ENCODE measurements around the gene KCNK1. TPM values are rescaled to one million over a fixed set of nuclear protein-coding genes. Genes with fewer than 3 reads are reported as not detected.

Gene KCNK1
- total RNA-seq, 1 experiment from 2014 or later, result 24.3 TPM

DNA sequence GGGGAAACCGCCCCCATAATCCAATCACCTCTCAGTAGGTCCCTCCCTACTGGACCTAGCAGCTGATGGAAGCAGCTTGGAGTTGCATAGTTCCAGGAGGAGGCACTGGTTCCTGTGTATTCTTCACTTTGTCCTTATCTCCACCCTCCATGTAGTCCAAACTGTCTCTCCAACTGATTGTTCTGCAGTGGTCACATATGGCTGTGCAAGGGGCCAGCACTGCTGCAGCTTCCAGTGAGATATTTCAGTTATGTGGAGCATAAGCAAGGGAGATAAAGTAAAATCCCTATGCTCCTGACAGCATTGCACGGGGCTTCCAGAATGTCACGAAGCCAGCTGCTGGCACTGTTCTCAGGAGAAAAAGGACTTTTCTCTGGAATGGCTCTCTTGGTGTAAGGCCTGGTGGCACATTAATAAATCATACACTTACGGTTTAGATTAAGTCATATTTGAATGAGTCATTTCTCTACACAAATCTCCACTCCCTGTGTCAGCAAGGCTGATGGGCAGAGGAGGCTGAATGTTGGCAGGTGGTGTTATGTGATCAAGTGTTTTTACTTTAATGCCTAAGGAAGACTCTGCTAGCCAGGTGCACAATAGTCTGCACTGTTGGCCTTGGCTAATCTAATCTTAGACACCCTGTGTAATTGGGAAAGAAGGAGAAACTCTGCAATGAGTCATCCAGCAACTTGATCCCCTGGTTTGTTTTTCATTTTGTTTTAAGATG lies 93.4 kb downstream of the KCNK1 start:
- no peaks in the 10 kb centered on the region for H3K36me3 Mint-ChIP-seq (ENCODE audit: insufficient read depth, unreplicated experiment)
- peaks cover 46% of the 10 kb centered on the region for H3K4me1 Mint-ChIP-seq (ENCODE audit: insufficient read depth, unreplicated experiment)
- H3K27ac Mint-ChIP-seq (ENCODE audit: low read depth, unreplicated experiment), result peak overlapping the region; percentile 87
- TF ChIP-seq, protein P1, sequence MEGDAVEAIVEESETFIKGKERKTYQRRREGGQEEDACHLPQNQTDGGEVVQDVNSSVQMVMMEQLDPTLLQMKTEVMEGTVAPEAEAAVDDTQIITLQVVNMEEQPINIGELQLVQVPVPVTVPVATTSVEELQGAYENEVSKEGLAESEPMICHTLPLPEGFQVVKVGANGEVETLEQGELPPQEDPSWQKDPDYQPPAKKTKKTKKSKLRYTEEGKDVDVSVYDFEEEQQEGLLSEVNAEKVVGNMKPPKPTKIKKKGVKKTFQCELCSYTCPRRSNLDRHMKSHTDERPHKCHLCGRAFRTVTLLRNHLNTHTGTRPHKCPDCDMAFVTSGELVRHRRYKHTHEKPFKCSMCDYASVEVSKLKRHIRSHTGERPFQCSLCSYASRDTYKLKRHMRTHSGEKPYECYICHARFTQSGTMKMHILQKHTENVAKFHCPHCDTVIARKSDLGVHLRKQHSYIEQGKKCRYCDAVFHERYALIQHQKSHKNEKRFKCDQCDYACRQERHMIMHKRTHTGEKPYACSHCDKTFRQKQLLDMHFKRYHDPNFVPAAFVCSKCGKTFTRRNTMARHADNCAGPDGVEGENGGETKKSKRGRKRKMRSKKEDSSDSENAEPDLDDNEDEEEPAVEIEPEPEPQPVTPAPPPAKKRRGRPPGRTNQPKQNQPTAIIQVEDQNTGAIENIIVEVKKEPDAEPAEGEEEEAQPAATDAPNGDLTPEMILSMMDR (IDR thresholded peaks at IDR 0.05; ENCODE audit: unreplicated experiment), result no peak
- H3K9me3 Mint-ChIP-seq (ENCODE audit: unreplicated experiment), result peaks cover 5% of the 10 kb centered on the region
- POLR2A ChIA-PET, result interaction anchor here (0.6 to 4.0 kb wide), 15 partner anchors 12 to 1795 kb away, joined by 3 to 45 read pairs (median 3); partner anchors contain the start of gene KCNK1
- CTCF ChIA-PET, result interaction anchor here (0.6 to 4.8 kb wide), 12 partner anchors 13 to 874 kb away, joined by 3 to 29 read pairs (median 3); no protein-coding TSS in a partner anchor
- BruUV-seq (replicated peaks), result no TSS peak
- no peak overlapping the region for H3K4me3 Mint-ChIP-seq (ENCODE audit: unreplicated experiment)
- DNase-seq (ENCODE audit: unreplicated experiment), result peak; percentile 99
- intact Hi-C loops (cut with micrococcal nuclease), result loop anchor here (1.0 to 10.0 kb wide), 7 partner anchors 13 to 363 kb away; partner anchors contain the start of genes KCNK1 and SLC35F3
- H3K27me3 Mint-ChIP-seq (ENCODE audit: insufficient read depth, unreplicated experiment), result no peaks in the 10 kb centered on the region

DNA sequence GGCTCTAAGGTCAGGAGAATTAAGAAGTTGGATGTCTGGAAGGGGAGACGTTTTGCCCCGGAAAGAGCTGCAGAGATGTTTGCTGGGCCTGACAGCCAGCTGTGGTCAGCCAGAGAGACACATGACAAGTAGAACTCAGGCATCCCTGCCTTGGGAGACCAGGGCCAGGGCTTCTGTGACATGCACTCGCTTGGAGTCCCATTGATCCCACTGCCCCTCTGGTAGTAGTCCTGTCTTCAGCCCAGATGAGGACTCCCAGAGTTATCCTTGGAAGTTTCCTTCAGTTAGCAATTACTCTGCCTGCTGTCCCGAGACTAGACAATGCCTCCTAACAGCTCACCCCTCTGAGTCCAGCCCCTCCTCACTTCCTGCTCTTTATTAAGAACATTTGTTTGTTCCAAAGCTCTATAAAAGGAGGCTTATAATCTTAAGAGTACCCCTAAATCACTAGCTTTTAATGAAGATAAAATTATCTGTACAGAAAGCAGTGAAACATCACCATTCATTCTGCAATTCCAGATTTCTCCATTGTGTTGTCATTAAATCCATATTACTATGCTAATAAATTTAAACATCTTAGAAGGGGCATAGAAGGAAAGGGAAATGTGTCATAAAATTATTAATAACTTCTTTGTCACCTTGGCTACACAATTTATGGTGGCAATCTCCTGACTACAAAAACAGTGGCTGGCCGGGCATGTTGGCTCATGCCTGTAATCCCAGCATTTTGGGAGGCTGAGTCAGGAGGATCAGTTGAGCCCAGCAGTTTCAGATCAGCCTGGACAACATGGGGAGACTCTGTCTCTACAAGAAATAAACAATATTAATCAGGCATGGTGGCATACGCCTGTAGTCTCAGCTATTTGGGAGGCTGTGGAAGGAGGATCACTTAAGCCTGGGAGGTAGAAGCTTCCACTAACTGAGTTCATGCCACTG lies 94.2 kb downstream of the KCNK1 start:
- Mint-ChIP-seq H3K9me3 (ENCODE audit: unreplicated experiment) (peaks cover 5% of the 10 kb centered on the region), H3K27me3 (ENCODE audit: insufficient read depth, unreplicated experiment) (no peaks in the 10 kb centered on the region), H3K4me3 (ENCODE audit: unreplicated experiment) (no peak overlapping the region), H3K36me3 (ENCODE audit: insufficient read depth, unreplicated experiment) (no peaks in the 10 kb centered on the region), H3K27ac (ENCODE audit: low read depth, unreplicated experiment) (peak overlapping the region; percentile 87), H3K4me1 (ENCODE audit: insufficient read depth, unreplicated experiment) (peaks cover 46% of the 10 kb centered on the region)
- ChIA-PET CTCF (interaction anchor here (0.6 to 4.8 kb wide), 9 partner anchors 12 to 386 kb away, joined by 3 to 29 read pairs (median 5); no protein-coding TSS in a partner anchor), POLR2A (interaction anchor here (0.5 to 4.0 kb wide), 13 partner anchors 11 to 1794 kb away, joined by 3 to 45 read pairs (median 3); partner anchors contain the start of genes KCNK1 and PCNX2)
- peak; percentile 43 for DNase-seq (ENCODE audit: unreplicated experiment)
- BruUV-seq (replicated peaks), result TSS peak; percentile 65
- TF ChIP-seq, protein P1 (IDR thresholded peaks at IDR 0.05; ENCODE audit: unreplicated experiment), result no peak
- intact Hi-C loops (cut with micrococcal nuclease), result loop anchor here (1.0 to 10.0 kb wide), 7 partner anchors 12 to 363 kb away; partner anchors contain the start of genes KCNK1 and SLC35F3

DNA sequence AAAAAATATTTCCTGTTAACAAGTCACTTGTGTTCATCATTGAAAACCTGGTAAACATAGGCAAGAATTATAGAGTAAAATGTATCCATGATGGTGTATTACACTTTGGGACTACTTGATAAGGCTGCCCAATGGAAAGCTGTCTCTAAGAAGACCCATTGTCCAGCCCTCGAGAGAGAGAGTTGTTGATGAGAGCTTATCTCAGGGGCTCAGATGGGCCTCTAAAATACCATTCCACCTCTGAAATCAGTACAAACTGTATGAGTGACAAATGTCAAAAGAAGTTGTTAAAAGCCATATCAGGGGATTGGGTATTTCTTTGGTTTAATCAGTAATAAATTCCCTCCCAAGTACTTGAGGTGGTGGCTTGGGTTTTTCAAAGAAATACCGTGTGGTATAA lies 96.1 kb downstream of the KCNK1 start:
- ChIA-PET CTCF (interaction anchor here (0.6 to 1.8 kb wide), 7 partner anchors 9 to 314 kb away, joined by 3 to 7 read pairs (median 3); no protein-coding TSS in a partner anchor), POLR2A (interaction anchor here (0.6 to 1.4 kb wide), 3 partner anchors 11 to 43 kb away, joined by 3 to 5 read pairs (median 4); no protein-coding TSS in a partner anchor)
- intact Hi-C loops (cut with micrococcal nuclease), result no loop called here
- no peak overlapping the region for H3K4me3 Mint-ChIP-seq (ENCODE audit: unreplicated experiment)
- peaks cover 30% of the 10 kb centered on the region for H3K4me1 Mint-ChIP-seq (ENCODE audit: insufficient read depth, unreplicated experiment)
- no TSS peak for BruUV-seq (replicated peaks)
- H3K27me3 Mint-ChIP-seq (ENCODE audit: insufficient read depth, unreplicated experiment), result no peaks in the 10 kb centered on the region
- peaks cover 5% of the 10 kb centered on the region for H3K9me3 Mint-ChIP-seq (ENCODE audit: unreplicated experiment)
- DNase-seq (ENCODE audit: unreplicated experiment), result no peak
- TF ChIP-seq, protein P1 (IDR thresholded peaks at IDR 0.05; ENCODE audit: unreplicated experiment), result no peak
- no peaks in the 10 kb centered on the region for H3K36me3 Mint-ChIP-seq (ENCODE audit: insufficient read depth, unreplicated experiment)
- H3K27ac Mint-ChIP-seq (ENCODE audit: low read depth, unreplicated experiment), result no peak overlapping the region
